GM18502 (cell line): ENCODE results near the gene MYO9A.
"Not testable (repeated sequence)": the region's sequence is repeated elsewhere in the genome, so short reads cannot be mapped to it uniquely, and the experiment has no call there.

Source experiments
- ATAC-seq: cut with Tn5 transposase; IDR thresholded peaks from one replicate; pipeline ENCODE4 v1.9.1; 2021; ENCODE audit warnings: mild to moderate bottlenecking; ENCODE audit not compliant: unreplicated experiment, poor library complexity

Gene MYO9A

DNA sequence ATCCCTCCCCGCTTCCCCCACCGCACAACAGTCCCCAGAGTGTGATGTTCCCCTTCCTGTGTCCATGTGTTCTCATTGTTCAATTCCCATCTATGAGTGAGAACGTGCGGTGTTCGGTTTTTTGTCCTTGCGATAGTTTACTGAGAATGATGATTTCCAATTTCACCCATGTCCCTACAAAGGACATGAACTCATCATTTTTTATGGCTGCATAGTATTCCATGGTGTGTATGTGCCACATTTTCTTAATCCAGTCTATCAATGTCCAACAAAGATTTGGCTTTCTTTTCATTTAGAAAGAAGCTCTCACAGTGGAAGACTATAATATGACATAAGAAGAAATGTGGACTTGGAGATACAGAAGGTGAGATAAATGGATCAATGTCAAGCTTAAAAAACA lies 119.2 kb downstream of the MYO9A start:
- ATAC-seq: not testable (repeated sequence)

DNA sequence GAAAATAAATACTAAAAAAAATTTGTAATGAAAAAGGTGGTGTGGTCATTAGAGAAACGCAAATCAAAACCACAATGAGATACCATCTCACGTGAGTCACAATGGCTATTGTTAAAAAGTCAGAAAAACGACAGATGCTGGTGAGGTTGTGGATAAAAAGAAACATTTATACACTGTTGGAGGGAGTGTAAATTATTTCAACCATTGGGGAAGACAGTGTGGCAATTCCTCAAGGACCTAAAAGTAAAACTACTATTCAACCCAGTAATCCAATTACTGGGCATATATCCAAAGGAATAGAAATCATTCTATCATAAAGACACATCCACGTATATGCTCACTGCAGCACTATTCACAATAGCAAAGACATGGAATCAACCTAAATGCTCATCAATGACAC lies 120.3 kb downstream of the MYO9A start:
- no peak for ATAC-seq

DNA sequence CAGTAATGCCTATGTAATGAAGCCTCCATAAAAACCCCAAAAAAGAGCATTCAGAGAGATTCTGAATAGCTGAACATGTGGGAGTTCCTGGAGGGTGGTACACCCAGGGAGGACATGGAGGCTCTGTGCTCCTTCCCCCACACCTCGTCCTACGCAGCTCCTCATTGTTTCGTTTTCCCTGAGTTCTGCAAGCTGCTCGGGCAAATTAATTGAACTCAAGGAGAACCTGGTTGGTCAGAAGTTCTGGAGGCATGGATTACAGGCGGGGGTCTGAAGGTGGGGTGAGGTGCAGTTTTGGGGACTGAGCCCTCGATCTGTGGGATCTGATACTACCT lies 142.2 kb downstream of the MYO9A start:
- ATAC-seq: no peak

DNA sequence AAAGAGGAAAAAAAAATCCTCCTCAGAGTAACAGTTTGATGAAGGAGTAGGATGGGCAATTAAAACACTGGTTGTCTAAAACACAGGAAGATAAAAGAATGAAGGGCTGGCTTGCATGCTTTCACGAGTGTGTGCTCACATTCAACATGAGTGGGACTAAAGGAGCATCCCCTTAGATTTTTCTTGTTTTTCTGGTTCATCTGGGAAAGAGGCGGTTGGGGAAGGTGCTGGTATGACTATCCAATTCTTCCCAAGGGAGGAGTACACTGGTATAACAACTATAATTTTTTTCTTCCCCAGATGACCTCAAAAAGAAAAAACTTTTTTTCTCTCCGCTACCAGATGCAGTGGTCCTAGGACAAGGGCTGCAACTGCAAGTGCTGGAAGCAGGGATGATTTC lies 143.7 kb downstream of the MYO9A start:
- no peak for ATAC-seq

DNA sequence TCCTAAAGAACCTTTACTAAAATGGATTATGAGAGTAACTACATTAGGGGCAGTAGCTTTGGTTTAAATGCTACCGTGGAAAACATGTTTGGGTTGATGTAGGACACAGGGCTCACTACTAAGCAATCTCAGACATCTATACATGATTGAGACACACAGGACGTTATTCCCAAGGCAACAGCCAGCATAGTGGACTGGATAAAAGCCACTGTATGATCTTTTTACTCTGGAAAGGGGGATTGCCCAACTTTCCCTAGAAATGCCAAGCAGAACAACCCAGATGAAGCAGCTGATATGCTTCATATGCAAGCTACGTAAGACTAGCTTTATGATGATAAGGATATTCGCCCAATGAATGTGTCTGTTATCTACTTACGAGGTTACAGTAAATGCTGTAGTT lies 144.6 kb downstream of the MYO9A start:
- no peak for ATAC-seq

DNA sequence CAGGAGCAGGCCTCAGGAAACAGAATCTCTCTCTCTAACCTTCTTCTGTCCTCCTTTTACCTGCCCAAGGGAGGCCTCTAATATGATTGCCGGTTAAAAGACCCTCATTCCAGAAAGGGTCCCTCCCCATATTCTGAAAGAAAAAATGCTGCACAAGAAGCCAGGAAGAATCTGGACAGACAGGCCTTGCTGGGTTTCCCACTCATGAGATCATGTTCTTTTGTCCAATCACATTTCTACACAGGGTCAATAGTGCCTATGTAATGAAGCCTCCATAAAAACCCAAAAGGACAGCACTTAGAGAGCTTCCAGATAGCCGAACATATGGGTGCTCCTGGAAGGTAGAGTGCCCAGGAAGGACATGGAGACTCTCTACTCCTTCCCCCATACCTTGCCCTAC lies 146.0 kb downstream of the MYO9A start:
- ATAC-seq: no peak

DNA sequence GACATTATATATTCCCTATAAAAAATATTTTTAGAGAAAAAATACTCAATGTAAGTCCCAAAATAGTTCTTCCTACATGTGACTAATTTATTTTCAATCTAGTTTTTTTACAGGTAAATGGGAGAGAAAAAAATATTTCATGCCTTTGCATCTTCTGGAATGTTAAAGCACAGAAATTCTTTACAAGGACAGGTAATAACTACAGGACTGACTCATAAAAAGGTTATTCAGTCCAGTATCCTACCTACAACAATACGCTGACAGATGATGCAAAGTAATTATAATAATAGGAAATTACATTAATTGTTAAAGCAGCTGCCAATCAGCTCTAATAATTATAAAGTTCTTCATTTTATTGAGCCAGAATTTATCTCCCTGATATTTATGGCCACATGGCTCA lies 147.5 kb downstream of the MYO9A start:
- no peak for ATAC-seq

DNA sequence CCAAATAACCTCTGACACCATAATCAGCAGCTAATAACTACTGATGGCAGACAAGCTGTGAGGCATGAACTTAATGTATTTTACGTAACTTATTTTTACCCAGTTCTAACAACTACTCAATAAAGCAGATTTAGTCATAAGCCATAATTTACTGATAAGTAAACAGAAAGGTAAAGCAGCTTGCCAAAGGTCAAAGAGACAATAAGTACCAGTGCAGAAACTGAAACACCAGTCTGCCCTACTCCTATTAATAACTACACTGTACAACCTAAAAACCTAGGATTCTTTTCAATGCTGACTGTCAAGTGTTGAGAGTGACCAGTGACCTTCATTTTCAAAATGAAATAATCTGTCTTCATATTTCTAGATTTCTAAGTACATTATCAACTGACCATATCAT lies 155.4 kb downstream of the MYO9A start:
- no peak for ATAC-seq

DNA sequence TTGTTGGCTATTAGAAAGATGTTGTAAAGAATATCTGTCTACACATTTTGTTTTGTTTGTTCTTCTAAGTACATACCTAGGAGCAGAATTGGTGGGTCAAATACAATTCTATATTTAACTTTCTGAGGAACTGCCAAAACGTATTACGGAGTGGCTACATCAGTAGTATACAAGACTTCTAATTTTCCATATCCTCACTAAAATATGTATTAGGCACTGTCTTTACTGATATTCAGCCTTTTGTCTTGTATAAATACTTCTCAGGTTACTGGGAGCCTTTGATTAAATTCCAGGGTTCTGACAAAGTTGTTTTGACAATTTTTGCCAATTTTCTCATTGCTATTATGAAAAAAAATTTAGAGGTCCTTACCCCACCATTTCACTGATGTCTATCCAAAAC lies 160.9 kb downstream of the MYO9A start:
- ATAC-seq: no peak

DNA sequence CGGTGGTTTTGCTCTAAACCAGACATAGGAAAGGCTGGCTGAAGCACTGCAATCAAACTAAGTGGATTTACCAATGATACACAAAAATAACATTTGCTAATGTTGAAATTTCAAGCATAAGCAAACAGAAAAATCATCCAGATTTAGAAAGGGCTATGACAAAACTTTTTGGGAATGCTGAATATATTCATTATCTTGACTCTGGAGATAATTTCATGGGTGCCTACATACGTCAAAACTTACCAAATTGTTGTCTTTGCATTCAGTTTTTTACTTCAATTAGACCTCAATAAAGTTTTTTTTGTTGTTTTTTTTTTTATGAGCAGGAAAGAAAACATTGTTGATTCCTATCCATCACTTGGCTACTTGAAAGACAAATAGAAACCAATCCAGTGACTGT lies 166.8 kb downstream of the MYO9A start:
- no peak for ATAC-seq

DNA sequence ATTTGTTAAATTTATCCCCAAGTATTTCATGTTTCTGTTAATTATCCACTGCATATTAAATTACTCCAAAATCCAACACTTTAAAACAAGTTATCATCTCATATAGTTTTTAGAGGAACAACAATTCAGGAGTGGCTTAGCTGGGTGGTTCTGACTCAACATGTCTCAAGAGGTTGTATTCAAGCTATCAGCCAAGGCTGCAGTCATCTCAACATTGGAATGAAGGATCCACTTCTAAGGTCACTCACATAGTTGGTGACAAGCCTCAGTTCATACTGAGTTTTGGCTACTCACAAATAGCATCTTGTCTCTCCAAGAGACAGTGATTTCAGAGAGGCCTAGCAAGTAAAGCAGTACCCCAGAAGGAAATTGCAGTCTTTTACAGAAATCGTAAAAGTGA lies 172.9 kb downstream of the MYO9A start:
- no peak for ATAC-seq

DNA sequence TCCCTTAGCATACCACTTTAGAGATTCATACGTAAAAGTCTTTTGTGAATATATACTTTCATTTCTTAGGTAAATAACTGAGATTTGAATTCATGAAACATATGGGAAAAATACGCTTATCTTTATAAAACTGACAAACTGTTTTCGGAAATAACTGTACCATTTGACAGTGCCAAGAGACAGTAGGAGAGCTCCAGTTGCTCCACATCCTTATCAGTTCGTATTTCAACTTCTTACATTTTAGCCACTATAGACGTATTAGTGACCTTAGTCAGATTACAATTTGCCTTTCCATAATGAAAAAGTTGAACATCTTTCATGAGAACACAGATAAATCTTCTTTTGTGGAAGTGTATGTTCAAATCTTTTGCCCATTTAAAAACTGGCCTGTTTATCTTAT lies 174.1 kb downstream of the MYO9A start:
- ATAC-seq: no peak

DNA sequence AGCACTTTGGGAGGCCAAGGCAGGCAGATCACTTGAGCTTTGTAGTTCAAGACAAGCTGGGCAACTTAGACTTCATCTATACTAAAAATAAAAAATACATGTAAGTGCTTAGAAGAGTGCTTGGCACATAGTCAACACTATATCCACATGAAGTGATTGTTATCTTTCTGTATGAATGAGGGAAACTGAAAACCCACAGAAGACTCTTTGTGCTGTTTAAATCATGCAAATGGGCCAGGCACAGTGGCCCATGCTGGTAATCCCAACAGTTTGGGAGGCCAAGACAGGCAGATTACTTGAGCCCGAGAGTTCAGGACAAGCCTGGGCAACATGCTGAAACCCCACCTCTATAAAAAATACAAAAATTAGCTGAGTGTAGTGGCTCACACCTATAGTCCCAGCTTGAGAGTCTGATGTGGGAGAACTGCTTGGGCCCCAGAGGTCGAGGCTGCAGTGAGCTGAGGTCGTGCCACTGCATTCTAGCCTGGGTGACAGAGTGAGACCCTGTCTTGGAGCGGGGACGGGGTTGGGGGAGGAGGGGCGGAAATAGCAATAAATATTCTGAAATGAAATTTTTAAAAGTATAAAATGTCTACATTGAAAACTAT lies 177.9 kb downstream of the MYO9A start:
- ATAC-seq: no peak

DNA sequence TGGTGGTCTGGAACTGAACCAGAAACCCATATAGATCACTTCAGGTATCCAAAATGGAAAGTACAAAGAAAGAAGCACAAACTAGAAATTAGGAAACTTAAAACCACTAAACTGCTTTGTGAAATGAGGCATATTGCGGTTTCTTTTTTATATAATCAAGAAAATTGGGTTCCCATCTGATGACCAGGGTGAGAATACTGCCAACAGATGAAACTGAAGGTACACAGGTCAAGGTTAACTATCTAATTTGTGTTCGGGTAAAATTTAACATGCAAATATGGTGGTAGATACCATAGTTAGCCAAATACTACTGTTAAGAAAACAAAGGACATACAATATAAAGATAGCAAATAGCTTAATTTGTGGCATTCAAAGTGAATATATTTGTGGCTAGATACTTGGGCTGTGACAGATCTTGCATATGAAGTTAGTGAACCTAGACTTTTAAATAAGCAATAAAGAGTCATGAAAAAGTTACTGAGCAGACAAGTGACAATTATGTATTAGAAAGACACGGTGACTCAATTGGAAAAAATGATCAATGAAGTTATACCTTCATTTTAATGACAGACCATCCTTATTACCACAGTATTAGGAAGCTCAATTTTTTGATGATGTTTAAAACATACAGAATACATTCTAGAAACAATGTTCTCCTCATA lies 180.2 kb downstream of the MYO9A start:
- ATAC-seq: no peak

DNA sequence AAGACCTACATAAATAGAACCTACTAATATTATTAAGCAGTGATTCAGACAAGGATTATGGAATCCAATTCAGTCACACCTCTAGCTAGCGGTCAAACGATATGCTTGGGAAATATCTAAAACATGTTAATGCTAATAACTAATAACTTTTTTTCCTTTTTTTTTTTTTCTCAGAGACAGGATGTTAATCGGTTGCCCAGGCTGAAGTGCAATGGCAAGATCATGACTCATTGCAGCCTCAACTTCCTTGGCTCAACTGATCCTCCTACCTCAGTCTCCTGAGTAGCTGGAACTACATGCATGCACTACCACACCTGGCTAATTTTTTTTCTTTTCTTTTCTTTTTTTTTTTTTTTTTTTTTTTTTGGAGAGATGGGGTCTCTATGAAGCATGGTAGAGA lies 183.5 kb downstream of the MYO9A start:
- ATAC-seq: no peak

DNA sequence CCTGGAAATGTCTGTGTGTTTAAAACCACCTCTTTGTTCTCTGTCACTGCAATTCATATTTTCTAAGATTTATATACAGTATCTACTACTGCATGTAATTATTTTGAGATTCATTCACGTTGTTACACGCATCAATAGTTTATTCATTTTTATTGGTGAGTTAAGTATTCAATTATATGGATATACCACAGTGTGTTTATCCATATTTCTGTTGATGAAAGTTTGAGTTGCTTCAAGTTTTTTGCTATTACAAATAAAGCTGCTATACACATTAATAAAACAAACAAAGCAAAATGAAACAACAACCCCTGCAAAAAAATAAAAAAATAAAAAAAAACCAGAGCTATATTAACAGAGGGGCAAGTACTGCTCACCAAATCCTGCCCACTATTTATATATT lies 185.3 kb downstream of the MYO9A start:
- no peak for ATAC-seq

DNA sequence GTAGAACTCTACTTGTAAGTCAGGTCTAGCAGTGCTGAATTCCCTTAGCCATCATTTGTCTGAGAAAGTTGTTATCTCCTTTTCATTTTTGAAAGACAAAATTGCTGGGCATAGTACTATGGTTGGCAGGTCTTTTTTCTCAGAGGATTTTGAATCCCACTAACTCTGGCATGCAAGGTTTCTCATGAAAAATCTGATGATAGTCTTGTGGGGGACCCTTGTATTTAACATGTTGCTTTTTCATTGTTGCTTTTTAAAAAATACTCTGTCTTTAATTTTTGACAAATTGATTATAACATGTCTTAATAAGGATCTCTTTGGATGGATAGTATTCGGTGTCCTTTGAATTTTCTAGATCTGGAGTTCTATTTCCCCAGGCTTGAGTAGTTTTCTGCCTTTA lies 186.7 kb downstream of the MYO9A start:
- ATAC-seq: no peak

DNA sequence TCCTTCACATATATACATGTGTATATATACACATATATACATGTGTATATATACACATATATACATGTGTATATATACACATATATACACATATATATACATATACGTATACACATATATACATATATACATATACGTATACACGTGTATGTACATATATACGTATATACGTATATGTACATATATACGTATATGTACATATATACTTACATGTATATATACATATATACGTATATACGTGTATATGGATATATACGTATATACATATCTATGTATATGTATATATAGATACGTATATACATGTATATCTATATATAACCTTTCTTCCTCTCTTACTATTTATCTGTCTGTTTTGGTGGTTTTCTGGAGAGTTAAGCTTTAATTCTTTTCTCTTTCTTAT lies 192.8 kb downstream of the MYO9A start:
- ATAC-seq: no peak

DNA sequence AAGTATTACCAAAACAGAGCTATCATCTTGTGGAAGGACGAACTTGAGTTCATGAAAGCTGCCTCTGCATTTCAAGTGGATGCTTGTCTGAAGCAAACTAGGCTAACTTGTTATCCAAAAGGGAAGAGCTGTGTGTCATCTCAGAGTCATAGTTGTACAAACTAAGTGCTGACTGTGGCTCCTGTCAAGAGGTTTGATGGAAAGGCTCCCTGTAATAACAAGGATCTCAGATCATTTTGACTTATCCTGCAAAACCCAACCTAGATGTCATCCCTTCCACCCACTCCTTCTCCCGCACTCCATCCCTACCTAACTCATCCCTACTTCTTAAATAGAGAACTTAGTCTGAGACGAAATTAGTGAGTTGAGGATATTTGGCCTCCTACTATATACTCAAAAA lies 196.8 kb downstream of the MYO9A start:
- ATAC-seq: no peak

DNA sequence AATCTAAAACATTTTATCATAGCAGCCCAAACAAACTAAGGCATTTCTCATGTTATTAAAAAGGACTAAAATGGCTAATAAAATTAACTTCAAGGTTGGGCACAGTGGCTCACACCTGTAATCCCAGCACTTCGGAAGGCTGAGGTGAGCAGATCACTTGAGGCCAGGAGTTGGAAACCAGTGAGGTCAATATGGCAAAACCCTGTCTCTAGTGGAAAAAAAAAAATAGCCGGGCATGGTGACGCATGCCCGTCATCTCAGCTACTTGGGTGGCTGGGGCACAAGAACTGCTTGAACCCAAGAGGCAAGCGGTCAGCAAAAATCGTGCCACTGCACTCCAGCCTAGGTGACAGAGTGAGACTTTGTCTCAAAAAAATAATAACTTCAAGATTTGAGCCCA lies 197.4 kb downstream of the MYO9A start:
- no peak for ATAC-seq

DNA sequence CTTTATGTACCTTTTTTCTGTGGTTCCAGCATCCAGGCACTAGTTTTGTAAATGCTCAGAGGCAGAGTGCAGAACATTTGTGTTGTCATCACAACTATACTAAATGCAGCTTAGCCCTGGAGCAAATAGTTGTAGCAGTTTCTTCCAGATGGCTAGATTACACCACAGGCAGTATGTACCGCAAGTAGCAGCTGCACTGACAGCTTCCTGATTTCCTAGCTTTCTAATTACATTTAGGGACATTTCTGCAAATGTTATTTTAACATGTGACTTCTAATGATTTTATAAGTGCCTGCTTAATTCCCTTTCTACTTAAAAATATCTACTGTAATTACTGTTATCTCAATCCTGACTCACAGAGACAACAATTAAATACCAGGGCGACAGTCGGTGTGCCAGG lies 201.1 kb downstream of the MYO9A start:
- ATAC-seq: no peak

DNA sequence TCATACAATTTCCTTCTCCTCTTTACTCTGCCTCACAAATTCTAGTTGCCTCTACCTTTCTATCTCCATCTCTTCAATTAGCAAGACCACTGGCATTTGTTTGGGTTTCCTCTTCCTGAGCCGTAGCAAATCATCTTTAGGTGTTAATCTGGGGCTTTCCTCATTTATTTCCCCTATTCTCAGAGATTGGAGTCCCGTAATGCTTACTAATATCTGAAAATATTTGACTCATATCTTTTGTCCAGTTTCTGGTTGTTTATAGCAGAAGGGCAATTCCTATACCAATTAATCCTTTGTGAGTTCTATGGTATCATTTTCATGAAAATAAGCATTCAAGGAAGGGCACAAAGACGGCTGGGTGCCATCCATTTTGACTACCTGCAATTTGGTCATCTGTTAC lies 203.9 kb downstream of the MYO9A start:
- ATAC-seq: no peak

DNA sequence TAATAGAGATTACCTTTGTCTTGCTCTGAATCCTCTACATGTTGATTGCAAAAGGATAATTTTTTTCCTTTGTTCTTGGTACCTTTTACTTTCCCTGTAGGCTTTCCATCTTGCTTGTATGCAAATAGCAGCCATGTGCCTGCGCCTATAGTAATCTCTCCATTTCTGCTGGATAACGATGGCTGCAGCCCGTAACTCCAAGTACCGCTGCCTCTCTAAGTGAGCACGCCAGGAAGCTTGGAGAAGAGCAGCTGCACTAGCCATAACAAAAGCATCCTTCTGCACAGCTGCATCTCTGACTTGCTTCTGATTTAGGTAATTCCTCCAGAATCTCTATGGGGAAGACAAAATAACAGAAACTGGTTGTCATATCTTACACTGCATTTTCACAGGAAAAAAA lies 218.3 kb downstream of the MYO9A start:
- ATAC-seq: no peak
